GM21529 (cell line): ENCODE data around the gene PIAS2.
"Not testable (repeated sequence)": the region's sequence is repeated elsewhere in the genome, so short reads cannot be mapped to it uniquely, and the experiment has no call there.

ENCODE experiments used
- ATAC-seq: cut with Tn5 transposase; IDR thresholded peaks from one replicate; pipeline ENCODE4 v1.9.1; 2021; ENCODE audit not compliant: unreplicated experiment

Gene PIAS2

GRCh38 chr18:46833899-46834298 is 83.4 kb downstream of the PIAS2 start:
- ATAC-seq, result no peak

- ATAC-seq, result no peak
Observed at GRCh38 chr18:46832849-46833248, 84.5 kb downstream of the PIAS2 start.

- not testable (repeated sequence) for ATAC-seq
Observed at GRCh38 chr18:46832422-46832821, 84.9 kb downstream of the PIAS2 start.

- ATAC-seq, result no peak
Observed at GRCh38 chr18:46831434-46831833, 85.9 kb downstream of the PIAS2 start.

GRCh38 chr18:46830633-46831032 is 86.7 kb downstream of the PIAS2 start:
- ATAC-seq, result no peak

GRCh38 chr18:46829947-46830346 is 87.4 kb downstream of the PIAS2 start:
- ATAC-seq, result no peak

GRCh38 chr18:46829531-46829930 is 87.8 kb downstream of the PIAS2 start:
- no peak for ATAC-seq

GRCh38 chr18:46821856-46822711 is 95.2 kb downstream of the PIAS2 start:
- ATAC-seq, result no peak

GRCh38 chr18:46820863-46821262 is 96.4 kb downstream of the PIAS2 start:
- ATAC-seq, result no peak

- ATAC-seq, result no peak
Observed at GRCh38 chr18:46815661-46816060, 101.6 kb downstream of the PIAS2 start.

GRCh38 chr18:46814399-46814798 is 102.9 kb downstream of the PIAS2 start:
- ATAC-seq, result no peak

- ATAC-seq, result no peak
Observed at GRCh38 chr18:46812311-46812710, 105.0 kb downstream of the PIAS2 start.

- no peak for ATAC-seq
Observed at GRCh38 chr18:46810481-46811000, 106.8 kb downstream of the PIAS2 start.

GRCh38 chr18:46809145-46809544 is 108.2 kb downstream of the PIAS2 start:
- no peak for ATAC-seq

- not testable (repeated sequence) for ATAC-seq
Observed at GRCh38 chr18:46795945-46796344, 121.4 kb downstream of the PIAS2 start.

GRCh38 chr18:46794607-46795006 is 122.7 kb downstream of the PIAS2 start:
- ATAC-seq, result no peak

- ATAC-seq, result no peak
Observed at GRCh38 chr18:46793565-46793964, 123.7 kb downstream of the PIAS2 start.

GRCh38 chr18:46789088-46789487 is 128.2 kb downstream of the PIAS2 start:
- no peak for ATAC-seq

- no peak for ATAC-seq
Observed at GRCh38 chr18:46787674-46788073, 129.6 kb downstream of the PIAS2 start.

- ATAC-seq, result no peak
Observed at GRCh38 chr18:46772357-46772756, 144.9 kb downstream of the PIAS2 start.

- ATAC-seq, result no peak
Observed at GRCh38 chr18:46771141-46771540, 146.2 kb downstream of the PIAS2 start.

GRCh38 chr18:46770708-46771107 is 146.6 kb downstream of the PIAS2 start:
- ATAC-seq, result no peak
